CD4-positive, alpha-beta T cell (primary cell): ENCODE results near the gene AVEN. TPM values are rescaled to one million over a fixed set of nuclear protein-coding genes. Genes with fewer than 3 reads are reported as not detected.

Experiments used
- ATAC-seq: fragments of 200-7000 bp; cut with Tn5 transposase; one replicate; pipeline ENCODE4 v1.10.0; 2022; ENCODE audit warnings: mild to moderate bottlenecking; ENCODE audit not compliant: poor library complexity
- CTCF ChIA-PET: fragments of 350-600 bp; sonication (Branson Sonifier 250); formaldehyde crosslinking; loops from one replicate; lab custom pipeline; 2021; ENCODE audit warnings: antibody characterized with exemption, inconsistent platforms; lab: Charles Lee
- POLR2A ChIA-PET: fragments of 350-600 bp; sonication (Branson Sonifier 250); formaldehyde crosslinking; loops from one replicate; lab custom pipeline; 2021; ENCODE audit warnings: antibody characterized with exemption, inconsistent platforms; lab: Charles Lee
- DNase-seq, 14 experiments: peaks; one replicate each; pipeline ENCODE4 v3.0.0-alpha.2; 2013 to 2020; ENCODE audit warnings: mixed read lengths in 2 of 14
- H3K27ac ChIP-seq, 2 donors: one replicate each; pipeline versions ENCODE4 v1.5.1 to v1.7.0; 2013; ENCODE audit warnings: low read length in 2 of 2, low read depth in 1 of 2, mild to moderate bottlenecking in 1 of 2
- H3K27me3 ChIP-seq, 2 experiments: 1 replicate in 1 of 2; 2 replicates in 1 of 2; pipeline versions ENCODE4 v1.6.1 to v1.7.0; 2013; ENCODE audit warnings: low read length in 2 of 2, control low read depth in 1 of 2, mild to moderate bottlenecking in 1 of 2, moderate library complexity in 1 of 2; ENCODE audit not compliant: insufficient read depth in 2 of 2, control insufficient read depth in 1 of 2
- H3K36me3 ChIP-seq: one replicate; pipeline ENCODE4 v1.6.1; 2013; ENCODE audit warnings: low read length, control low read depth; ENCODE audit not compliant: insufficient read depth
- H3K4me1 ChIP-seq: one replicate; pipeline ENCODE4 v1.6.1; 2013; ENCODE audit warnings: low read length, control low read depth; ENCODE audit not compliant: insufficient read depth
- H3K4me3 ChIP-seq: one replicate; pipeline ENCODE4 v1.5.1; 2013; ENCODE audit warnings: mild to moderate bottlenecking, low read length, moderate library complexity
- H3K9me3 ChIP-seq, 2 experiments: 1 replicate in 1 of 2; 2 replicates in 1 of 2; pipeline versions ENCODE4 v1.6.1 to v1.7.0; 2013; ENCODE audit warnings: low read length in 2 of 2, mild to moderate bottlenecking in 2 of 2, control low read depth in 1 of 2, moderate library complexity in 1 of 2; ENCODE audit not compliant: control insufficient read depth in 1 of 2, insufficient read depth in 1 of 2
- H3K27ac Mint-ChIP-seq: one replicate; pipeline ENCODE4 v1.8.0; 2020; ENCODE audit warnings: mixed read lengths
- H3K27me3 Mint-ChIP-seq: one replicate; pipeline ENCODE4 v1.8.0; 2021; ENCODE audit warnings: mixed read lengths
- H3K36me3 Mint-ChIP-seq: one replicate; pipeline ENCODE4 v1.8.0; 2021; ENCODE audit warnings: low read depth, mixed read lengths
- H3K4me1 Mint-ChIP-seq: one replicate; pipeline ENCODE4 v1.8.0; 2021; ENCODE audit warnings: low read depth, mixed read lengths
- H3K4me3 Mint-ChIP-seq: one replicate; pipeline ENCODE4 v1.8.0; 2020; ENCODE audit warnings: mild to moderate bottlenecking, mixed read lengths
- H3K9me3 Mint-ChIP-seq: one replicate; pipeline ENCODE4 v1.8.0; 2020; ENCODE audit warnings: mixed read lengths
- CTCF ChIP-seq: fragments of 200-600 bp; IDR thresholded peaks from one replicate; pipeline ENCODE4 v1.8.0; 2022; ENCODE audit warnings: antibody characterized with exemption, mild to moderate bottlenecking
- intact Hi-C, 2 experiments: fragments of 100-400 bp; cut with DNase I in 1 of 2; cut with micrococcal nuclease in 1 of 2; formaldehyde crosslinking; loops; one replicate each; pipeline versions ENCODE4 v1.15.1 to v1.9.0; 2023 to 2025; cut with DNase I, micrococcal nuclease
- total RNA-seq, 174 experiments: library from RNA in 2 of 174; stranded (reverse) in 2 of 174; gene quantifications; one replicate each; pipeline ENCODE4 v1.2.3 and lab custom pipeline; 2021 to 2026

Gene AVEN
- total RNA-seq, 2 experiments from 2014 or later = 4.5 to 4.9 TPM

- Mint-ChIP-seq H3K27ac (peak overlapping the region; percentile 90), H3K36me3 (peaks cover 4% of the 10 kb centered on the region), H3K4me3 (peak overlapping the region; percentile 91), H3K4me1 (peaks cover 20% of the 10 kb centered on the region), H3K9me3 (no peaks in the 10 kb centered on the region), H3K27me3 (no peaks in the 10 kb centered on the region)
- Histone ChIP-seq H3K4me1 (peaks cover 7% of the 10 kb centered on the region), H3K4me3 (peak overlapping the region; percentile 76), H3K9me3 (no peaks in the 10 kb centered on the region), H3K27ac (peak overlapping the region; percentile 55 to 57), H3K27me3 (no peaks in the 10 kb centered on the region), H3K36me3 (no peaks in the 10 kb centered on the region)
- intact Hi-C loops = loop anchor here (2.0 to 10.0 kb wide), 4 partner anchors 63 to 949 kb away; partner anchors contain the start of genes EMC7 (in 1 of the 2), PGBD4 (in 1 of the 2) and ZNF770 (in 1 of the 2)
- CTCF ChIA-PET = interaction anchor here (0.9 to 1.4 kb wide), 2 partner anchors 65 to 172 kb away, joined by 3 to 4 read pairs; partner anchors contain the start of gene KATNBL1
- POLR2A ChIA-PET = interaction anchor here (0.7 to 2.5 kb wide), 14 partner anchors 12 to 950 kb away, joined by 3 to 32 read pairs (median 4); partner anchors contain the start of genes EMC7, GOLGA8A, KATNBL1 and LPCAT4
- DNase-seq = peak; percentile 51 to 91 (median 68)
- TF ChIP-seq CTCF = no peak
- peak; percentile 81 for ATAC-seq
Measured at GRCh38 chr15:34038023-34038870, 757 bp downstream of the AVEN start.

- intact Hi-C loops = loop anchor here in 1 of 2 experiments (10.0 kb wide), 1 partner anchor 57 kb away; no protein-coding TSS in a partner anchor
- ChIA-PET CTCF (no interaction called here), POLR2A (no interaction called here)
- Histone ChIP-seq H3K9me3 (peaks cover 0 to 4% of the 10 kb centered on the region in 2 experiments), H3K36me3 (no peaks in the 10 kb centered on the region), H3K27me3 (no peaks in the 10 kb centered on the region), H3K4me3 (no peak overlapping the region), H3K4me1 (no peaks in the 10 kb centered on the region), H3K27ac (no peak overlapping the region)
- Mint-ChIP-seq H3K4me1 (no peaks in the 10 kb centered on the region), H3K36me3 (no peaks in the 10 kb centered on the region), H3K9me3 (no peaks in the 10 kb centered on the region), H3K27me3 (no peaks in the 10 kb centered on the region), H3K4me3 (no peak overlapping the region), H3K27ac (no peak overlapping the region)
- ATAC-seq (no peak), DNase-seq (no peak)
- TF ChIP-seq CTCF = no peak
Measured at GRCh38 chr15:34031987-34032760, 6.8 kb downstream of the AVEN start.

DNA sequence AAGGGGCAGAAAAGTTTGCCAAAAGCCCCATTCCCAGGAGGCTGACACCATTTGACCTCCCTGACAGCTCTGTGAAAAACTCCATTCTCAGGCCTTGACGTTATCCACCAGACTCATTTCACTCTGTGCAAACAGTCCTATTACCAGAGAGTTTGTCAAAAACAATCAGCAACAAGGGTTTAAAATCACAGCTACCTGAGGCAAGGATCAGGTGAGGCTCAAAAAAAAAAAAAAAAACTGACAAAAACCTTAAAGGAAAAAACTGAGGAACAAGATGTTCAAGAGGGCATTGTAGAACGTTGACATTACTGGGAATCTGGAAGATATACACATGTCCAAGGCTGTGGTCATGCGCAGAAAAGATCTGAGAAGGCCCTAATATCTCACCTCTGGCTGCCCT is 11.4 kb downstream of the AVEN start:
- CTCF ChIA-PET = no interaction called here
- POLR2A ChIA-PET = no interaction called here
- Mint-ChIP-seq H3K9me3 (no peaks in the 10 kb centered on the region), H3K4me3 (no peak overlapping the region), H3K27ac (no peak overlapping the region), H3K4me1 (no peaks in the 10 kb centered on the region), H3K36me3 (no peaks in the 10 kb centered on the region), H3K27me3 (no peaks in the 10 kb centered on the region)
- intact Hi-C loops = no loop called here
- H3K27me3 ChIP-seq = no peaks in the 10 kb centered on the region
- DNase-seq = no peak
- no peak overlapping the region for H3K27ac ChIP-seq
- TF ChIP-seq CTCF = no peak
- H3K4me3 ChIP-seq = no peak overlapping the region
- no peaks in the 10 kb centered on the region for H3K36me3 ChIP-seq
- H3K4me1 ChIP-seq = no peaks in the 10 kb centered on the region
- ATAC-seq = no peak
- peaks cover 0 to 4% of the 10 kb centered on the region in 2 experiments for H3K9me3 ChIP-seq
